H1 (cell line): Measurements from ENCODE around the gene MYBPC3. TPM values are rescaled to one million over a fixed set of nuclear protein-coding genes. Genes with fewer than 3 reads are reported as not detected.

ENCODE experiments used
- CTCF ChIA-PET: fragments of 300-600 bp; sonication (Branson Sonifier 250); formaldehyde crosslinking; loops from one replicate; lab custom pipeline; 2021; ENCODE audit not compliant: partially characterized antibody; lab: Charles Lee
- POLR2A ChIA-PET: fragments of 300-600 bp; sonication (Branson Sonifier 250); formaldehyde crosslinking; loops from one replicate; lab custom pipeline; 2021; ENCODE audit warnings: inconsistent platforms; ENCODE audit not compliant: partially characterized antibody; lab: Charles Lee
- DNase-seq, 2 experiments: peaks; one replicate each; pipeline versions ENCODE4 v3.0.0 to v3.0.0-alpha.2; 2010 to 2022; ENCODE audit warnings: low spot score in 2 of 2, low read depth in 1 of 2, mixed read lengths in 1 of 2
- FAIRE-seq: peaks from 2 replicates; lab custom pipeline; 2011; peaks lifted over from hg19 to GRCh38; lab: Jason Lieb, UNC
- H2AFZ ChIP-seq: 2 replicates; pipeline ENCODE4 v1.8.1; 2012; ENCODE audit warnings: low read length, inconsistent platforms
- H2AK5ac ChIP-seq: 2 replicates; pipeline ENCODE4 v1.6.1; 2013; ENCODE audit warnings: low read depth, low read length
- H2BK120ac ChIP-seq: replicated peaks from 2 replicates; pipeline ENCODE3; 2013; ENCODE audit warnings: low read depth, low read length, inconsistent platforms
- H2BK12ac ChIP-seq: 2 replicates; pipeline ENCODE4 v1.6.1; 2013; ENCODE audit warnings: low read depth, low read length
- H2BK15ac ChIP-seq: 2 replicates; pipeline ENCODE4 v1.6.1; 2013; ENCODE audit warnings: low read length
- H2BK20ac ChIP-seq: 2 replicates; pipeline ENCODE4 v1.6.1; 2013; ENCODE audit warnings: low read length
- H2BK5ac ChIP-seq: 2 replicates; pipeline ENCODE4 v1.6.1; 2013; ENCODE audit warnings: low read depth, low read length
- H3K14ac ChIP-seq: 2 replicates; pipeline ENCODE4 v1.6.1; 2013; ENCODE audit warnings: inconsistent platforms; ENCODE audit not compliant: insufficient read length
- H3K18ac ChIP-seq: 2 replicates; pipeline ENCODE4 v1.6.1; 2013; ENCODE audit warnings: low read length; ENCODE audit errors: extremely low read depth
- H3K23ac ChIP-seq: 2 replicates; pipeline ENCODE4 v1.6.1; 2013; ENCODE audit warnings: inconsistent platforms; ENCODE audit not compliant: insufficient read length
- H3K23me2 ChIP-seq: 2 replicates; pipeline ENCODE4 v1.6.1; 2013; ENCODE audit warnings: low read depth, low read length
- H3K27ac ChIP-seq: 2 replicates; pipeline ENCODE4 v1.6.1; 2011; ENCODE audit warnings: low read depth, low read length, inconsistent platforms
- H3K27me3 ChIP-seq, 4 experiments: replicated peaks in 1 of 4; 1 replicate in 1 of 4; 2 replicates in 3 of 4; pipeline versions ENCODE4 v1.6.1 to v1.8.1; 2011 to 2013; ENCODE audit warnings: low read length in 3 of 4, mild to moderate bottlenecking in 3 of 4, inconsistent platforms in 2 of 4, mixed read lengths in 2 of 4, moderate library complexity in 1 of 4; ENCODE audit not compliant: control insufficient read depth in 3 of 4, insufficient read depth in 3 of 4; ENCODE audit errors: extremely low read depth in 1 of 4
- H3K36me3 ChIP-seq, 4 experiments: 2 replicates each; pipeline versions ENCODE4 v1.6.1 to v1.8.1; 2011 to 2013; ENCODE audit warnings: mild to moderate bottlenecking in 4 of 4, low read length in 3 of 4, moderate library complexity in 2 of 4, control low read depth in 1 of 4, inconsistent platforms in 1 of 4; ENCODE audit not compliant: insufficient read depth in 4 of 4, control insufficient read depth in 2 of 4
- H3K4ac ChIP-seq: replicated peaks from 2 replicates; pipeline ENCODE3; 2013; ENCODE audit warnings: low read length, low read depth, mixed read lengths, inconsistent platforms; ENCODE audit not compliant: insufficient read length
- H3K4me1 ChIP-seq, 4 experiments: replicated peaks in 1 of 4; 1 replicate in 1 of 4; 2 replicates in 3 of 4; pipeline versions ENCODE4 v1.6.1 to v1.8.1; 2011 to 2013; ENCODE audit warnings: low read length in 3 of 4, inconsistent platforms in 2 of 4, mixed read lengths in 1 of 4; ENCODE audit not compliant: insufficient read depth in 4 of 4, control insufficient read depth in 3 of 4
- H3K4me2 ChIP-seq, 2 experiments: 2 replicates each; pipeline versions ENCODE4 v1.6.1 to v1.8.1; 2011 to 2013; ENCODE audit warnings: low read depth in 2 of 2, low read length in 2 of 2, control low read depth in 1 of 2, inconsistent platforms in 1 of 2, mild to moderate bottlenecking in 1 of 2; ENCODE audit not compliant: insufficient read depth in 1 of 2
- H3K4me3 ChIP-seq, 4 experiments: fragments of 200-600, 300-600 bp in 1 of 4; sonication (generic), shearing (Covaris generic), sonication (Bioruptor Twin) in 1 of 4; 2 replicates each; pipeline versions ENCODE4 v1.5.1 to v1.8.1; 2011 to 2016; ENCODE audit warnings: low read length in 4 of 4, low read depth in 3 of 4, control low read depth in 2 of 4, inconsistent platforms in 2 of 4, mild to moderate bottlenecking in 2 of 4, mixed read lengths in 1 of 4, moderate library complexity in 1 of 4; ENCODE audit not compliant: insufficient read depth in 2 of 4; ENCODE audit errors: extremely low read depth in 1 of 4
- H3K56ac ChIP-seq: replicated peaks from 2 replicates; pipeline ENCODE3; 2013; ENCODE audit warnings: low read depth, mild to moderate bottlenecking, mixed read lengths, low read length, inconsistent platforms; ENCODE audit not compliant: insufficient read length
- H3K79me1 ChIP-seq: 2 replicates; pipeline ENCODE4 v1.6.1; 2013; ENCODE audit warnings: low read depth, low read length, control low read depth
- H3K79me2 ChIP-seq, 2 experiments: 2 replicates each; pipeline versions ENCODE4 v1.6.1 to v1.8.1; 2012 to 2013; ENCODE audit warnings: low read length in 2 of 2, mild to moderate bottlenecking in 2 of 2, inconsistent platforms in 1 of 2; ENCODE audit not compliant: insufficient read depth in 2 of 2, control insufficient read depth in 1 of 2
- H3K9ac ChIP-seq, 4 experiments: replicated peaks in 1 of 4; 1 replicate in 1 of 4; 2 replicates in 3 of 4; pipeline versions ENCODE4 v1.6.1 to v1.8.1; 2011 to 2013; ENCODE audit warnings: low read depth in 3 of 4, low read length in 3 of 4, control low read depth in 2 of 4, mild to moderate bottlenecking in 2 of 4, moderate library complexity in 2 of 4, inconsistent platforms in 1 of 4; ENCODE audit errors: extremely low read depth in 1 of 4
- H3K9me3 ChIP-seq, 2 experiments: 2 replicates each; pipeline versions ENCODE4 v1.6.1 to v1.8.1; 2012 to 2013; ENCODE audit warnings: mild to moderate bottlenecking in 2 of 2, moderate library complexity in 2 of 2, control low read depth in 1 of 2, inconsistent platforms in 1 of 2, low read depth in 1 of 2, low read length in 1 of 2, mixed read lengths in 1 of 2; ENCODE audit not compliant: insufficient read depth in 2 of 2
- H4K20me1 ChIP-seq, 2 experiments: replicated peaks in 1 of 2; 2 replicates each; pipeline versions ENCODE3 to v1.8.1; 2011 to 2013; ENCODE audit warnings: inconsistent platforms in 2 of 2, low read length in 2 of 2, mild to moderate bottlenecking in 1 of 2; ENCODE audit not compliant: insufficient read depth in 2 of 2, control insufficient read depth in 1 of 2
- H4K5ac ChIP-seq: 2 replicates; pipeline ENCODE4 v1.6.1; 2013; ENCODE audit warnings: low read length, low read depth, mixed read lengths, inconsistent platforms; ENCODE audit not compliant: insufficient read length
- H4K8ac ChIP-seq: 2 replicates; pipeline ENCODE4 v1.8.0; 2013; ENCODE audit warnings: mild to moderate bottlenecking, moderate library complexity, low read length, inconsistent platforms; ENCODE audit not compliant: insufficient read depth; ENCODE audit errors: extremely low read depth
- H4K91ac ChIP-seq: replicated peaks from 2 replicates; pipeline ENCODE3; 2013; ENCODE audit warnings: low read length, mixed read lengths, inconsistent platforms; ENCODE audit not compliant: insufficient read length
- ATF3 ChIP-seq: IDR thresholded peaks from 2 replicates; pipeline ENCODE4 v1.6.1; 2011; ENCODE audit warnings: low read depth, mild to moderate bottlenecking, low read length; ENCODE audit not compliant: insufficient read depth
- CBX8 ChIP-seq: fragments of 300-800, 300-1000 bp; sonication (generic); IDR thresholded peaks from 2 replicates; pipeline ENCODE4 v1.7.1; 2016; ENCODE audit warnings: low read depth, low read length, borderline replicate concordance
- CEBPB ChIP-seq: IDR thresholded peaks from 2 replicates; pipeline ENCODE4 v1.6.1; 2012; ENCODE audit warnings: low read depth, low read length
- CTCF ChIP-seq, 3 experiments: IDR thresholded peaks; 1 replicate in 2 of 3; 2 replicates in 1 of 3; pipeline versions ENCODE4 v1.5.1 to v1.6.1; 2011; ENCODE audit warnings: low read length in 3 of 3, mild to moderate bottlenecking in 3 of 3, inconsistent platforms in 2 of 3, low read depth in 1 of 3, moderate library complexity in 1 of 3; ENCODE audit not compliant: insufficient read depth in 1 of 3; ENCODE audit errors: control extremely low read depth in 1 of 3
- EGR1 ChIP-seq: IDR thresholded peaks from 2 replicates; pipeline ENCODE4 v1.6.1; 2011; ENCODE audit warnings: low read depth, low read length, borderline replicate concordance
- GTF2F1 ChIP-seq: IDR thresholded peaks from 2 replicates; pipeline ENCODE4 v1.6.1; 2012; ENCODE audit warnings: low read depth, low read length, improper control_type of control experiment, borderline replicate concordance
- POLR2AphosphoS5 ChIP-seq: IDR thresholded peaks from 2 replicates; pipeline ENCODE4 v1.6.1; 2011; ENCODE audit warnings: low read depth, low read length
- SP2 ChIP-seq: IDR thresholded peaks from 2 replicates; pipeline ENCODE4 v1.6.1; 2012; ENCODE audit warnings: mild to moderate bottlenecking, low read length, inconsistent platforms
- SRF ChIP-seq: IDR thresholded peaks from 2 replicates; pipeline ENCODE4 v1.6.1; 2011; ENCODE audit warnings: mild to moderate bottlenecking, low read depth, low read length, moderate library complexity
- TAF1 ChIP-seq: IDR thresholded peaks from 2 replicates; pipeline ENCODE4 v1.6.1; 2011; ENCODE audit warnings: mild to moderate bottlenecking, low read depth, low read length
- TAF7 ChIP-seq: optimal IDR thresholded peaks from 2 replicates; pipeline ENCODE3; 2011; ENCODE audit warnings: low read depth, mild to moderate bottlenecking, inconsistent platforms, low read length, moderate library complexity, borderline replicate concordance
- ZNF274 ChIP-seq: IDR thresholded peaks from 2 replicates; pipeline ENCODE4 v1.7.0; 2012; ENCODE audit warnings: low read length, borderline replicate concordance; ENCODE audit errors: extremely low read depth
- WGBS, 2 experiments: shearing (Covaris generic) in 1 of 2; methylation state at CpG; one replicate each; pipeline versions ENCODE4 v1.1.6 to v1.1.7; 2013 to 2015; ENCODE audit warnings: low lambda C conversion rate in 2 of 2, mixed read lengths in 2 of 2, inconsistent platforms in 1 of 2, low coverage in 1 of 2, missing lambda C conversion rate in 1 of 2; ENCODE audit not compliant: insufficient replicate concordance in 2 of 2, insufficient coverage in 1 of 2, insufficient read length in 1 of 2; ENCODE audit errors: extremely low coverage in 1 of 2, missing lambda C conversion rate in 1 of 2; 5-methylcytosine and 5-hydroxymethylcytosine counted together
- polyA plus RNA-seq, 7 experiments: library from polyadenylated mRNA; depleted of rRNA in 3 of 7; stranded (reverse) in 5 of 7; unstranded in 2 of 7; fragments of >200 nt in 5 of 7; fragments of 200-250 nt in 2 of 7; gene quantifications; 1 replicate in 5 of 7; 2 replicates in 1 of 7; 4 replicates in 1 of 7; pipeline versions ENCODE4 v1.2.1 to v1.2.3, GENCODE V29; 2011 to 2013; ENCODE audit warnings: missing spikeins in 2 of 7, mixed read lengths in 2 of 7
- total RNA-seq: library from RNA; stranded (reverse); fragmentation: NEBNext Ultra II Directional; extraction: Animal tissue kit (Norgen Biotek cat#: 25700); gene quantifications from 2 replicates; pipeline ENCODE4 v1.2.1, GENCODE V29; 2021

The MYBPC3 gene
- total and polyA plus RNA-seq, 2 of the 8 experiments (the other 6 are each of a cell fraction or from before 2014, with no cell fraction given) = 0.05 TPM; not detected in 1

- no peak for DNase-seq
- CTCF ChIA-PET = interaction anchor here (0.6 to 4.7 kb wide), 27 partner anchors 8 to 586 kb away, joined by 3 to 78 read pairs (median 5); partner anchors contain the start of genes MYBPC3, RAPSN and SLC39A13
- H3K36me3 ChIP-seq = no peaks in the 10 kb centered on the region
- no peak overlapping the region for H2BK5ac ChIP-seq
- H2BK20ac ChIP-seq = no peak overlapping the region
- no peak overlapping the region for H2AK5ac ChIP-seq
- no peak overlapping the region for H4K91ac ChIP-seq
- H3K9ac ChIP-seq = no peak overlapping the region
- no peaks in the 10 kb centered on the region for H3K79me1 ChIP-seq
- no peak overlapping the region for H2BK12ac ChIP-seq
- no peak overlapping the region for H2BK15ac ChIP-seq
- no peak overlapping the region for H3K56ac ChIP-seq
- no peak overlapping the region for H3K23ac ChIP-seq
- no peak overlapping the region for H2BK120ac ChIP-seq
- H3K14ac ChIP-seq = no peak overlapping the region
- no peak overlapping the region; the same call in 1 of the 2 replicates for H2AFZ ChIP-seq
- no peak overlapping the region for H3K27ac ChIP-seq
- H3K4ac ChIP-seq = no peak overlapping the region
- H3K27me3 ChIP-seq = no peaks in the 10 kb centered on the region
- H4K8ac ChIP-seq = peak overlapping the region; percentile 84; the same call in 1 of the 2 replicates
- H3K4me1 ChIP-seq = peaks cover 0 to 5% (median 2%) of the 10 kb centered on the region in 4 experiments; a peak in 5 of 7 replicates
- no peaks in the 10 kb centered on the region for H3K79me2 ChIP-seq
- peaks cover 4% of the 10 kb centered on the region; the same call in 1 of the 2 replicates for H3K23me2 ChIP-seq
- FAIRE-seq = no peak
- POLR2A ChIA-PET = interaction anchor here (0.8 to 1.6 kb wide), 2 partner anchors 38 to 44 kb away, joined by 3 to 4 read pairs; no protein-coding TSS in a partner anchor
- no peaks in the 10 kb centered on the region for H4K20me1 ChIP-seq
- WGBS, 2 experiments = 84% methylated on average over 5 of the region's 5 CpGs; no CpG with 5 or more reads in 1 of the 2 experiments
- no peak overlapping the region for H3K4me3 ChIP-seq
- H3K18ac ChIP-seq = no peak overlapping the region
- no peak overlapping the region for H4K5ac ChIP-seq
- no peaks in the 10 kb centered on the region for H3K9me3 ChIP-seq
- H3K4me2 ChIP-seq = no peak overlapping the region
- TF ChIP-seq CTCF (IDR thresholded peaks at IDR 0.05; ENCODE audit: control extremely low read depth in 1 of 3, insufficient read depth in 1 of 3, low read depth in 1 of 3, low read length in 3 of 3) = no peak
- no peak for TF ChIP-seq TAF1
- TF ChIP-seq SP2 = no peak
- no peak for TF ChIP-seq CBX8
- no peak for TF ChIP-seq EGR1
- TF ChIP-seq GTF2F1 = no peak
- TF ChIP-seq TAF7 = no peak
- TF ChIP-seq ZNF274 = no peak
- no peak for TF ChIP-seq ATF3
- no peak for TF ChIP-seq CEBPB
- no peak for TF ChIP-seq SRF
- no peak for TF ChIP-seq POLR2AphosphoS5
These were observed 22.2 kb upstream of the MYBPC3 start for GRCh38 chr11:47374720-47375019.
